HG03432 (cell line): ENCODE results near the gene KMT2B.
"Not testable (repeated sequence)": the region's sequence is repeated elsewhere in the genome, so short reads cannot be mapped to it uniquely, and the experiment has no call there.

Experiments used
- ATAC-seq: cut with Tn5 transposase; IDR thresholded peaks from one replicate; pipeline ENCODE4 v1.9.1; 2021; ENCODE audit warnings: mild to moderate bottlenecking, moderate library complexity; ENCODE audit not compliant: unreplicated experiment

The KMT2B gene

DNA sequence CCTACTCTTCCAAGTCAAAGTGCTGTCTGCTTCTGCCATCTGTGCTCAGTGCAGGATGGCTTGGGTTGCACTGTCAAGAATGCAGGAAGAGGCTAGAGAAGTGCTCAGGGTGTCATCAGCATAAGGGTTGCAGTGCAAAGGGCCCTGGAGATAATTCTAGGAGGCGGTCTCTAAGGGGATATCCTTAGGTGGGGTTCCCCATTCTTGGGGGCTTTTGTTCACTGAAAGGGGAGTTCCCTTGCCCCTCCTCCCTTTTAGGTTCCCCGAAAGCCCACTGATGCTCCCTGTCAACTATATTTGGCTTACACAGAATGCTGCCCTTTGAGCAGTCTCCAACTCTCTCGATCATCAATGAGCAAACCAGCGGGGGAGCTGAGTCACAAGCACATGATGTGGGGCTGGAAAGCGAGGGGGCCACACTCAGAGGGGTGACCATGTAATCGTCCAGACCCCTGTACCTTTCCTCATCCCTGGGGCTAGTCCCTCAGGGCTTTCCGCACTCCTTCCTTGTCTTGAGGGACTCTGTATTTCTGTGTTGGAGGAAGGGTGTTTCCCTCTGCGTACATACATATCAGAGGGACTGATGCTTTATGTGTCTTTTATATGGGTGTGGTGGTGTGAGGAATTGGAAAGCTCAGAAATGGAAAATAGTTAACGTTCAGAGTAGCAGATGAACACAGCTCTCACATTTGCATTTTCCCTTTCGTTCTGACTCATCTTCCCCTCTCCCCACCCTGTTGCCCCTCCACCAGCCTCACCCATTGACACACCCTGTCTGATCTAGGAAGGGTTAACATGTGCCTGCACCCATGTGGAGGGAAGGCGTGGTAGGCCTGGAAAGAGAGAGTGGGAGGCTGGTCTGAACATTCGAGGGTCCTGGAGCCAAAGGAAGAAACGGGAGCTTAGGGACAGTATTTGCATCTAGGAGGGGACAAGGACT lies 6.7 kb upstream of the KMT2B start:
- ATAC-seq: peak; percentile 35

DNA sequence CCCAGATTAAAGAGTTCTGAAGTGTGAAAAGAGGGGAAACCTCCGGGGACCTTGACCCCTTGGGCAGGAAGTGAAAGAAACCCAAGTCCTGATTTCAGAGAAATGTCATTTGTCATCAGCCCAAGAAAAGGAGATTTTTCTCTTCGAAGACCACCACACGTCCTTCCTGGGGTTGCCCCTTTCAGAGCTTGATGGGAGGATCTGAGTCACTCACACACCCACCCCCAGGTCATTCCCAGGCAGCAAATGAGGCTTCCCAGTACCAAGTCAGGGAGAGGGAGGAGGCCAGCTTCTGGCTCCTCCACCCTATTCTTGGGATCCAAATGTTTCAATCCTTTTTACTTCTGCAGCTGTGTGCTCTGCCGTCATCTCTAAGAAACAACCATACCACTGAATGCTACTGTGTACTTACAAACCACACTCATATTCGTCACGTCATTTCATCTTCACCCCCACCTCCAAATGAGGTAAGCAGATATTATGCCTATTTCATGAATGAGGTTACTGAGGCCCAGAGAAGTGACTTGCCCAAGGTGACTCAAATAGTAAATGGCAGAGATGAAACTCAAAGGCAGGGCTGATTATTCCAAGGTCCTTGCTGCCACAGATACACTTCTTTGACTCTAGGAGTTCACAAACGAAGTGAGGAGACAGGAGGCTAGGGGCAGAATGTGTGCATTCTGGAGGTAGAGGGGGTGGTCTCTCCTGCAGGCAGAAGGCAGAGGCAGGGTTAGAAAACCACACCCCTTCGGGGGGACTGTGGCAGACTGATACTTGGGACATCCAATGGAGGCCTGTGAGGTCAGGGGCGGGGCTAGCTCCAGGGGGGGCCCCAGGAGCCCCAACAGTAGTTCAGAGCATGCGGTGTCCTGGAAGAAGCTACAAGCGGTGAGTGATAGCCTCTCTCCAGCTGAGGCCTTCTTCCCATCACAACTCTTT lies 5.0 kb upstream of the KMT2B start:
- ATAC-seq: peak; percentile 7

DNA sequence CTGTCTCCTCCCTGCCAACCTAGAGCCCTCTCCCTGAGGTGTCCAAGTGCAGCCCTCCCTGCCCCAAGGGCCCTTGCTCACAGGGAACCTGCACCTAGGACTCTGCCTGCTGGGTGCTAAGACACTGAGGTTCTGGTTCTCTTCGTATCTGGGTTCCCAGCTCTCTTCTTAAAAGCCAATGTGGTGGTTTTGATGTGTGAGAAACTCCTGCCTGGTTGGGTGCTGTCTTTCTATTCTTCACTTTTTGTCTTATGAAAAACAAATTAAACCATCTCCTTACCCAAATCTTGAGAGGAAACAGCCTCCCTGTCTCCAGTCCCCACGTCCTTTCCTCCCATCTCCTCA lies 4.3 kb upstream of the KMT2B start:
- no peak for ATAC-seq

DNA sequence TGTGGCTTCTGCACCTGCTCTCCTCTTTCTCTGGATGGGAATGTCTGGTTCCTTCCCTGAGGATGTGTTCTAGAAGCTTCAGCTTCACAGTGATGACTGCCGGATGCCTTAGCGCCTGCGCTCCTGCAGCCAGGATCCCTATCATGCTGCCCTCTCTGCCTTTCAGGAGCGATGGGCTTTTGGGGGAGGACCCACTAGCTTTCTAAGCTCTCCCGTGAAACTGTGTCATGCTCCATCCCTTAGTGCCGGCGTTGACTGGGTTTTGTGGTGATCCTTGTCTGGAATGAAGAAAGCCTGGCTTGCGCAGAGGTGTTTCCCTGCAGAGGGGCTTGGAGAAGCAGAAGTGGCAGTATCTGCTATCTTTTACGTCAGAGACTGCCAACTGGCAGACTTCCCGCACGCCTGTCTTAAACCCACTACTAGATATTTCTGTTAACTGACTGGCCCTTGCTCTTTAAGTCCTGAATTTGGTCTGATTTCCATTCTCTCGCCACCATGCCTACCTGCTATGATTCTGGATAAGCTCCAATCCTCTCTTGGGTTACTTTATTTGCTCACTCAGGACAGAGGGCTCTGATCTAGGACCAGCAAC lies 3.8 kb upstream of the KMT2B start:
- no peak for ATAC-seq

DNA sequence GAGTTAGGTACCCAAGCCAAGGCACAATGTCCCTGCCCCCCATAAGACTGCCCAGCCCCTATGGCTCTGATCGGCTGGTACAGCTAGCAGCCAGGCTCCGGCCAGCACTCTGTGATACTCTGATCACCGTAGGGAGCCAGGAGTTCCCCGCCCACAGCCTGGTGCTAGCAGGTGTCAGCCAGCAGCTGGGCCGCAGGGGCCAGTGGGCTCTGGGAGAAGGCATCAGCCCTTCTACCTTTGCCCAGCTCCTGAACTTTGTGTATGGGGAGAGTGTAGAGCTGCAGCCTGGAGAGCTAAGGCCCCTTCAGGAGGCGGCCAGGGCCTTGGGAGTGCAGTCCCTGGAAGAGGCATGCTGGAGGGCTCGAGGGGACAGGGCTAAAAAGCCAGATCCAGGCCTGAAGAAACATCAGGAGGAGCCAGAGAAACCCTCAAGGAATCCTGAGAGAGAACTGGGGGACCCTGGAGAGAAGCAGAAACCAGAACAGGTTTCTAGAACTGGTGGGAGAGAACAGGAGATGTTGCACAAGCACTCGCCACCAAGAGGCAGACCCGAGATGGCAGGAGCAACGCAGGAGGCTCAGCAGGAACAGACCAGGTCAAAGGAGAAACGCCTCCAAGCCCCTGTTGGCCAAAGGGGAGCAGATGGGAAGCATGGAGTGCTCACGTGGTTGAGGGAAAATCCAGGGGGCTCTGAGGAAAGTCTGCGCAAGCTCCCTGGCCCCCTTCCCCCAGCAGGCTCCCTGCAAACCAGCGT lies 3.0 kb upstream of the KMT2B start:
- ATAC-seq: no peak

DNA sequence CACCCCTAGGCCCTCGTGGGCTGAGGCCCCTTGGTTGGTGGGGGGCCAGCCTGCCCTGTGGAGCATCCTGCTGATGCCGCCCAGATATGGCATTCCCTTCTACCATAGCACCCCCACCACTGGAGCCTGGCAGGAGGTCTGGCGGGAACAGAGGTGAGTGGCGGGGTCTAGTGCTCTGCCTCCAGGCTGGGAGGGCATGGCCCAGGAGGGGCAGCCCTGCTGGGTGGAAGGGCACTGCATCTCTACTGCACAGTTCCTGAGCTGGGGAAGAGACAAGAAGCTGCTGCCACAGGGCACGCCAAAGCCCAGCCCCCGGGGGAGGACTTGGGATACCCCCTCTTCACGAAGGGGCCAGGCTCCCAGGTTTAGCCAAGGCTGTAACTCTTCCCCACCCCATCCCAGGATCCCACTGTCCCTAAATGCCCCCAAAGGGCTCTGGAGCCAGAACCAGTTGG lies 2.4 kb upstream of the KMT2B start:
- ATAC-seq: no peak

DNA sequence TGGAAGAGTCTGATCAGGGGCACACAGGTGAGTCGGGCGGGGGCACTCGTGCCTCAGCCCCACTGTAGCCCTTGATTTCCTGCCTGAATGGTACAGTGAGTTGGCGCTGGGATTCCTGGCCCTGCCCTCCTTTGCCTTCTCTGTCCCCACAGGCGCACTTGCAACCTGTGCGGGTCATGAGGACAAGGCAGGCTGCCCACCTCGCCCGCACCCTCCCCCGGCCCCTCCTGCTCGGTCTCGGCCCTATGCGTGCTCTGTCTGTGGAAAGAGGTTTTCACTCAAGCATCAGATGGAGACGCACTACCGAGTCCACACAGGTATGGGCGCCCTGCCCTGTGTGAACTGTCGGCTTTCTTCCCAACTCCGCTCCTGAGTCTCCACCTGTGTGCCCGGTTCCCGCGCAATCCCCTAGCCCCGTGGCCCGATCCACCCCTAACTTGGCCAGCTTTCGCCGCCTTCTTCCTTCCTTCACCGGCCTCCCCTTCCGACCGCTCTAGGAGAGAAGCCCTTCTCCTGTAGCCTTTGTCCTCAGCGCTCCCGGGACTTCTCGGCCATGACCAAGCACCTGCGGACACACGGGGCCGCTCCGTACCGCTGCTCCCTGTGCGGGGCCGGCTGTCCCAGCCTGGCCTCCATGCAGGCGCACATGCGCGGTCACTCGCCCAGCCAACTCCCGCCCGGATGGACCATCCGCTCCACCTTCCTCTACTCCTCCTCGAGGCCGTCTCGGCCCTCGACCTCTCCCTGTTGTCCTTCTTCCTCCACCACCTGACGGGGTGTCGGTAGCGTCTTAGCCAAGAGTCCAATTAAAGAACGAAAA lies 1.6 kb upstream of the KMT2B start:
- ATAC-seq: no peak

DNA sequence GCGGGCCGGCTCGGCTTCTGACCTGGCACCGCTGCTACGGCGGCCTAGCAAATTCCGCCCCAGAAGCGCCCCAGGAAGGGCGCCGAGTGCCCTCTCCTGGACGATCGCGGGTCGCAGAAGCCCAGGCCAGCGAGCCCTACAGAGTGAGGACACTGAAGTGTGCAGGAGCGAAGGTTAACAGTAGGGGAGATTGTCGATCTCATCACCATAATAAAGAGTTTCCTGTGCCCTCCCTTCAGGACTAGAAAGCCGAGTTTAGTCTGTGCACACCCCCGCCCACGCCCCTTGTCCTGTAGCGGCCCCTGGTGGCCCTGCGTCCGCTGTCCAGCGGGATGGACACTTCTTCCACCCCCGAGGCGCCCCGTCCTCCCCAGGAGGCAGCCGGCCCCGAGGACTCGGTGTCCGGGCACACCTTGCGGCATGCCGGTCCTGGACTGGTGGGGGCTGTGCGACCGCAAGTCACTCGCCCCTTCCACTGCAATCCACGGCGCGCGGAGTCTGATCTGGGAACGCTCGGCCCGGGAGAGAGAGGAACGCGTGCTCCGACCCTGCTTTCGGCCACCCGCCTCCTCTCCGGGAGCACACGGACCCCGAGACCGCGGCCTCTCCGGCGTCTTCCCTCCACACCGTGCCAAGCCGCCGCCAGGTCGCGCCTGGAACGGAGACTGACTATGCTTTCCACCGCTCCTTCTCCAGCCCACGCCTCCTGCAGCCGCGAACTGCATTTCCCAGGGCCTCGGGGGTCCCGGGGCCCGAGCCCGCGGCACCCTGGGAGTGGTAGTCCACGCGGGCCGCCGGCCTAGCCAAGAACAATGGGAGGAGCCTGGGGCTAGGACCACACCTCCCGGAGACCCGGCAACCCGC lies 770 bp upstream of the KMT2B start:
- ATAC-seq: peak; percentile 52

DNA sequence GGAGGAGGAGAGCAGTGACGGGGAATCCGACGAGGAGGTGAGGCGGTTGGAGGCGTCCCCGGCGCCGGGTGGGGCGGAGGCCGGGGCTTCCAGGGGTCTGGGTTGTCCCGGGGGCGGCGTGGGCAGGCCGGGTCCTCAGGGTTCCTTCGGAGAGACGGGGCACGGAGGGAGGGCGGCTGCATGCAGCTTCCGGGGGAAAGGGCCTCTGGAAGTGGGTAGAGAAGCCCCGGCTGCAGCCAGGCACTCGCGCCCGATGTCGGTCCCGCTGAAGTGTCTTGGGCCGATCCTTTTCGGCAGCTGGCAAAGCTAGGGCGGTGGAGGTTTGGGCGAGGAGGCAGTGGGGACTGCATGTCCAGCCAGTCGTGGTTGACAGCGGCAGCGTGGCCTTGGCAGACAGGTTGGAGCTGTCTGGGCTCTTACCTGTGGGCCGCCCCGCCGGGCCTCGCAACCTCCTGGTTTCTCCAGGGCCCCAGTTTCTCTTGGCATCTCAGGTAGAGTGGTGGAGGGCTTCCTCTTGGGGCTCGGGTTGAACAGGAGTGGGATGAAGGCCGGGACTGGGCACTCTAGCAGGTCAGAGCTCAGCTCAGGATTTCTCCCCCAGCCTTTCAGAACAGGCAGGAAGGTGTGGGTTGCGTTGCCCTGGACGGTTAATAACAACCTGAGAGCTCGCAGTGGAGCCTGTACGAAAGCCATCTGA lies 690 bp downstream of the KMT2B start:
- peak; percentile 4 for ATAC-seq

DNA sequence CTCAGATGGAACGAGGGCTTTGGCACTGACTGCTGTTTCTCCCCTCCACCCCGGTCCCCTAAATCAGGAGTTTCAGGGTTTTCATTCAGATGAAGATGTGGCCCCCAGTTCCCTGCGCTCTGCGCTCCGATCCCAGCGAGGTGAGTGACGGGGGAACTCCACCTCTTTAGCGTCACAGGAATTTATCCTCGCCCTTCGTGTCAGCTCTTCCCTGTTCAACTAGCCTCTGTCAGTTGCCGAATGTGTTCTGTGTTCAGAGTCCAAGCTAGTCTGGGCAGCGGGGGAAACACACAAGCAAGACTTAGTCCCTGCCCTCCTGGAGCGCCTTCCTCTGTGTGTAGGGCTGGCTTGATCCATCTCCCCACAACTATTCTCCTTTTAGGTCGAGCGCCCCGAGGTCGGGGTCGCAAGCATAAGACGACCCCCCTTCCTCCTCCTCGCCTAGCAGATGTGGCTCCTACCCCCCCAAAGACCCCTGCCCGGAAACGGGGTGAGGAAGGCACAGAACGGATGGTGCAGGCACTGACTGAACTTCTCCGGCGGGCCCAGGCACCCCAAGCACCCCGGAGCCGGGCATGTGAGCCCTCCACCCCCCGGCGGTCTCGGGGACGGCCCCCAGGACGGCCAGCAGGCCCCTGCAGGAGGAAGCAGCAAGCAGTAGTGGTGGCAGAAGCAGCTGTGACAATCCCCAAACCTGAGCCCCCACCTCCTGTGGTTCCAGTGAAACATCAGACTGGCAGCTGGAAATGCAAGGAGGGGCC lies 1.8 kb downstream of the KMT2B start:
- no peak for ATAC-seq

DNA sequence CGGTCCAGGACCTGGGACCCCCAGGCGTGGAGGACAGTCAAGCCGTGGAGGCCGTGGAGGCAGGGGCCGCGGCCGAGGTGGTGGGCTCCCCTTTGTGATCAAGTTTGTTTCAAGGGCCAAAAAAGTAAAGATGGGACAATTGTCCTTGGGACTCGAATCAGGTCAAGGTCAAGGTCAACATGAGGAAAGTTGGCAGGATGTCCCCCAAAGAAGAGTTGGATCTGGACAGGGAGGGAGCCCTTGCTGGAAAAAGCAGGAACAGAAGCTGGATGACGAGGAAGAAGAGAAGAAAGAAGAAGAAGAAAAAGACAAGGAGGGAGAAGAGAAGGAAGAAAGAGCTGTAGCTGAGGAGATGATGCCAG lies 2.3 kb downstream of the KMT2B start:
- no peak for ATAC-seq

DNA sequence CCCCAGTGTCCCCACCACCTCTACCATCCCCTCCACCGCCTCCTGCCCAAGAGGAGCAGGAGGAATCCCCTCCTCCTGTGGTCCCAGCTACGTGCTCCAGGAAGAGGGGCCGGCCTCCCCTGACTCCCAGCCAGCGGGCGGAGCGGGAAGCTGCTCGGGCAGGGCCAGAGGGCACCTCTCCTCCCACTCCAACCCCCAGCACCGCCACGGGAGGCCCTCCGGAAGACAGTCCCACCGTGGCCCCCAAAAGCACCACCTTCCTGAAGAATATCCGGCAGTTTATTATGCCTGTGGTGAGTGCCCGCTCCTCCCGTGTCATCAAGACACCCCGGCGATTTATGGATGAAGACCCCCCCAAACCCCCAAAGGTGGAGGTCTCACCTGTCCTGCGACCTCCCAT lies 2.8 kb downstream of the KMT2B start:
- no peak for ATAC-seq

DNA sequence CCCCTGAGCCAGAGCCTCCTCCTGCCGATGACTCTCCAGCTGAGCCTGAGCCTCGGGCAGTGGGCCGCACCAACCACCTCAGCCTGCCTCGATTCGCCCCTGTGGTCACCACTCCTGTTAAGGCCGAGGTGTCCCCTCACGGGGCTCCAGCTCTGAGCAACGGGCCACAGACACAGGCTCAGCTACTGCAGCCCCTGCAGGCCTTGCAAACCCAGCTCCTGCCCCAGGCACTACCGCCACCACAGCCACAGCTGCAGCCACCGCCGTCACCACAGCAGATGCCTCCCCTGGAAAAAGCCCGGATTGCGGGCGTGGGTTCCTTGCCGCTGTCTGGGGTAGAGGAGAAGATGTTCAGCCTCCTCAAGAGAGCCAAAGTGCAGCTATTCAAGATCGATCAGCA lies 3.6 kb downstream of the KMT2B start:
- no peak for ATAC-seq

DNA sequence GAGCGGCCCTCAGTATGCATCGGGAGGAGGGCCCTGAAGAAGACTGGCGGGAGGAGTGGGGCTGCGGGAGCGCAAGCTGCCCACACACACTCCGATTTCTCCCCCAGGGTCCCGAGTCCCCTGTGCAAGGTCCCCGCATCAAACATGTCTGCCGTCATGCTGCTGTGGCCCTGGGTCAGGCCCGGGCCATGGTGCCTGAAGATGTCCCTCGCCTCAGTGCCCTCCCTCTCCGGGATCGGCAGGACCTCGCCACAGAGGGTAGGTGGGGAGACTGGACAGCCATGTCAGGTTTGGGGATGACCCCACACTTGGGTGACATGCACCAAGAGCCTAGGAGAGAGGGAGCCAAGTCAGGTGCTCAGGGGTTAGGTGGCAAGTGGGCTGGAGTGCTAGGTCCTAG lies 4.7 kb downstream of the KMT2B start:
- ATAC-seq: no peak

DNA sequence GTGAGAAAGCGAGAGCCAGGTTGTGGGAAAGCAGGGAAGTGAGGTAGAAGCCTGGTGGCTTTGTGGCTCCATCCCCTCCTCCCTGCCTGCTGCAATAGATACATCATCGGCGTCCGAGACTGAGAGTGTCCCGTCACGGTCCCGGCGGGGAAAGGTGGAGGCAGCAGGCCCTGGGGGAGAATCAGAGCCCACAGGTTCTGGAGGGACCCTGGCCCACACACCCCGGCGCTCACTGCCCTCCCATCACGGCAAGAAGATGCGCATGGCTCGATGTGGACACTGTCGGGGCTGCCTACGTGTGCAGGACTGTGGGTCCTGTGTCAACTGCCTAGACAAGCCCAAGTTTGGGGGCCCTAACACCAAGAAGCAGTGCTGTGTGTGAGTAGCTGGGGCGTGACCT lies 5.1 kb downstream of the KMT2B start:
- ATAC-seq: no peak

DNA sequence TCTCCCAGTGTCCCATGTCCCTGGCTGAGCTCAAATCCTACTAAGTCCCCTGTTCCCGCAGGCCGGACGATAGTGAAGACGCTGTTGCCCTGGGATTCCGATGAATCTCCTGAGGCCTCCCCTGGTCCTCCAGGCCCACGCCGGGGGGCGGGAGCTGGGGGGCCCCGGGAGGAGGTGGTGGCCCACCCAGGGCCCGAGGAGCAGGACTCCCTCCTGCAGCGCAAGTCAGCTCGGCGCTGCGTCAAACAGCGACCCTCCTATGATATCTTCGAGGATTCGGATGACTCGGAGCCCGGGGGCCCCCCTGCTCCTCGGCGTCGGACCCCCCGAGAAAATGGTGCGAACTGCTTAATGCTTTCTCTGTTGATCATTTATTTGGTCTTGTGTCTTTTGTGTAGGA lies 5.9 kb downstream of the KMT2B start:
- no peak for ATAC-seq

DNA sequence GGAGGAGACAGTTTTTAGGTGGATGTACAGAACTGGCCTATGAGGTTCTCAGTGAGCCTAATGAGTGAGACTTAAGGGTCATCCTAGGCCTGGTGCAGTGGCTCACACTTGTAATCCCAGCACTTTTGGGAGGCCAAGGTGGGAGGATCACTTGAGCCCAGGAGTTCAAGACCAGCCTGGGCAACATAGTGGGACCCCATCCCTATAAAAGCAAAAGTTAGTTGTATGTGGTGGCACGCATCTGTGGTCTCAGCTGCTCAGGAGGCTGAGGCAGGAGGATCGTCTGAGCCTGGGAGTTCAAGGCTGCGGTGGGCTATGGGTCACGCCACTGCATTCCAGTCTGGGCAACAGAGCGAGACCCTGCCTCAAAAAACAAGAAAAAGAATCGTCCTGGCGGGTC lies 6.3 kb downstream of the KMT2B start:
- not testable (repeated sequence) for ATAC-seq

DNA sequence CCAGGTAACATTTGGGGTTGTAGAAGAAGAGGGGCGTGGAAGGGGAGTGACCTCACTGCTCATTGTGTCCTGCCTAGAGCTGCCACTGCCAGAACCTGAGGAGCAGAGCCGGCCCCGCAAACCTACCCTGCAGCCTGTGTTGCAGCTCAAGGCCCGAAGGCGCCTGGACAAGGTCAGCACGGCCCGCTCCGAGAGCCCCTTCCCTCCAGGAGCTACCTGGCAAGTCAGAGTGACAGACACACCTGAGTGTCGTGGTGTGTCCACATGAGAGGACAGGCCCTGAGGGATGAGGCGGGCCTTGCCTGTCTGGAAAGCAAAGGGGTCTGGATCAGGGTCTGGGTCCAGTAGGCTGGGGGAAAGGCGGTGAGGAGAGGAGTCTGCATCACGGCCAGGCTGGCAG lies 6.8 kb downstream of the KMT2B start:
- ATAC-seq: no peak
